ENCODE results near the gene SUPT7L. TPM values are rescaled to one million over a fixed set of nuclear protein-coding genes. Genes with fewer than 3 reads are reported as not detected.
A peak's percentile ranks its signal among the peaks of the same experiment; 100 is the strongest.

Gene SUPT7L
- total and polyA plus RNA-seq, 2 of the 13 experiments (the other 11 are each of a cell fraction or from before 2014, with no cell fraction given), result 32.9 to 77.5 TPM

- TF ChIP-seq HOXA3 (CRISPR knock-in tag; IDR thresholded peaks at IDR 0.05), result peak; percentile 43; the same call in 1 of the 2 replicates
- TF ChIP-seq PHB2 (IDR thresholded peaks at IDR 0.05; ENCODE audit: partially characterized antibody), result no peak
- 0 out of 2 replicates have a peak, but pooled peaks have one; percentile 12 for TF ChIP-seq GFI1 (CRISPR knock-in tag; IDR thresholded peaks at IDR 0.05; ENCODE audit: borderline replicate concordance)
- no peak for TF ChIP-seq ONECUT2 (CRISPR knock-in tag; IDR thresholded peaks at IDR 0.05)
- no peak for TF ChIP-seq ZNF7 (CRISPR knock-in tag; IDR thresholded peaks at IDR 0.05)
- TF ChIP-seq FIP1L1 (IDR thresholded peaks at IDR 0.05; ENCODE audit: borderline replicate concordance, insufficient read depth, low read depth, low read length), result no peak
- TF ChIP-seq ZNF263 (CRISPR knock-in tag; IDR thresholded peaks at IDR 0.05), result no peak
- TF ChIP-seq ZNF207 (IDR thresholded peaks at IDR 0.05; ENCODE audit: borderline replicate concordance), result no peak
- no peak for TF ChIP-seq POLR2G (IDR thresholded peaks at IDR 0.05; ENCODE audit: low read depth, low read length)
- no peak for TF ChIP-seq ZNF607 (CRISPR knock-in tag; IDR thresholded peaks at IDR 0.05; ENCODE audit: borderline replicate concordance)
- no peak for TF ChIP-seq U2AF2 (IDR thresholded peaks at IDR 0.05; ENCODE audit: low read depth, low read length)
- TF ChIP-seq ZNF879 (CRISPR knock-in tag; IDR thresholded peaks at IDR 0.05), result no peak
- TF ChIP-seq ZGPAT (CRISPR knock-in tag; IDR thresholded peaks at IDR 0.05), result peak; percentile 45
- TF ChIP-seq HNF1A (IDR thresholded peaks at IDR 0.05; ENCODE audit: low read depth), result no peak
- TF ChIP-seq HNF1A (CRISPR knock-in tag; IDR thresholded peaks at IDR 0.05; ENCODE audit: borderline replicate concordance), result no peak
- 0 out of 2 replicates have a peak, but pooled peaks have one; percentile 37 for TF ChIP-seq RFXAP (CRISPR knock-in tag; IDR thresholded peaks at IDR 0.05; ENCODE audit: borderline replicate concordance)
- no peak for TF ChIP-seq KLF12 (CRISPR knock-in tag; IDR thresholded peaks at IDR 0.05; ENCODE audit: borderline replicate concordance)
- no peak for TF ChIP-seq ZNF383 (CRISPR knock-in tag; IDR thresholded peaks at IDR 0.05; ENCODE audit: borderline replicate concordance)
- no peak for TF ChIP-seq LBX2 (CRISPR knock-in tag; IDR thresholded peaks at IDR 0.05; ENCODE audit: borderline replicate concordance)
- peak; percentile 69; the same call in 1 of the 2 replicates for TF ChIP-seq KAT8 (CRISPR knock-in tag; IDR thresholded peaks at IDR 0.05)
- no peak for TF ChIP-seq MAFG (CRISPR knock-in tag; IDR thresholded peaks at IDR 0.05)
- TF ChIP-seq TIGD3 (CRISPR knock-in tag; IDR thresholded peaks at IDR 0.05; ENCODE audit: borderline replicate concordance), result no peak
- 0 out of 2 replicates have a peak, but pooled peaks have one; percentile 23 for TF ChIP-seq ZNF205 (CRISPR knock-in tag; IDR thresholded peaks at IDR 0.05)
- no peak for TF ChIP-seq ATAD3A (CRISPR knock-in tag; IDR thresholded peaks at IDR 0.05)
Observed at GRCh38 chr2:27683390-27684071, 20.1 kb upstream of the SUPT7L start (continued).
